HepG2 (cell line): ENCODE results near the gene MYBPC3. TPM values are rescaled to one million over a fixed set of nuclear protein-coding genes. Genes with fewer than 3 reads are reported as not detected.

Experiments
- ATAC-seq: fragments of 200-7000 bp; cut with Tn5 transposase; 3 replicates; pipeline ENCODE4 v1.9.1; 2020; ENCODE audit warnings: mild to moderate bottlenecking, moderate library complexity
- BruUV-seq: library from RNA; stranded (reverse); fragments of 400-500 nt; replicated peaks from 2 replicates; lab custom pipeline; 2021; lab: Mats Ljungman, UMichigan
- CTCF ChIA-PET: fragments of 300-600 bp; formaldehyde crosslinking; extraction: SDS; loops from one replicate; lab custom pipeline; 2021; ENCODE audit warnings: low total read pairs, inconsistent platforms, low intra/inter-chr PET ratio; lab: Yijun Ruan, JAX
- POLR2A ChIA-PET: fragments of 350-600 bp; sonication (Branson Sonifier 250); formaldehyde crosslinking; loops from one replicate; lab custom pipeline; 2020; ENCODE audit warnings: antibody characterized with exemption, inconsistent platforms; lab: Yijun Ruan, JAX
- DNase-seq: peaks from one replicate; pipeline ENCODE4 v3.0.0-alpha.2; 2015; ENCODE audit warnings: low spot score
- FAIRE-seq: peaks from 3 replicates; lab custom pipeline; 2011; peaks lifted over from hg19 to GRCh38; lab: Jason Lieb, UNC
- H2AFZ ChIP-seq: one replicate; pipeline ENCODE4 v1.6.1; 2011; ENCODE audit warnings: low read length, inconsistent platforms
- H3K27ac ChIP-seq: fragments of 300-600 bp; 3 replicates; pipeline ENCODE4 v1.8.0; 2011; ENCODE audit warnings: mixed run types, mild to moderate bottlenecking, mixed read lengths, low read length, inconsistent platforms; ENCODE audit not compliant: insufficient read depth; ENCODE audit errors: extremely low read length
- H3K27me3 ChIP-seq, 2 experiments: fragments of 200-600 bp in 1 of 2; 2 replicates in 1 of 2; 3 replicates in 1 of 2; pipeline versions ENCODE4 v1.6.0 to v1.8.0; 2011; ENCODE audit warnings: low read length in 2 of 2, mild to moderate bottlenecking in 2 of 2, moderate library complexity in 2 of 2, inconsistent platforms in 1 of 2; ENCODE audit not compliant: insufficient read depth in 2 of 2, control insufficient read depth in 1 of 2
- H3K36me3 ChIP-seq, 2 experiments: fragments of 200-600 bp in 1 of 2; replicated peaks in 1 of 2; 2 replicates in 1 of 2; 3 replicates in 1 of 2; pipeline versions ENCODE4 v1.5.1 to v1.8.0; 2011; ENCODE audit warnings: low read length in 2 of 2, inconsistent platforms in 1 of 2; ENCODE audit not compliant: insufficient read depth in 2 of 2, control insufficient read depth in 1 of 2
- H3K4me1 ChIP-seq: 2 replicates; pipeline ENCODE4 v1.5.1; 2012; ENCODE audit warnings: low read length, inconsistent platforms; ENCODE audit not compliant: insufficient read depth
- H3K4me2 ChIP-seq: 2 replicates; pipeline ENCODE4 v1.6.0; 2011; ENCODE audit warnings: low read depth, low read length, inconsistent platforms
- H3K4me3 ChIP-seq, 3 experiments: fragments of 200-600 bp in 1 of 3; sonication (generic), shearing (Covaris generic) in 1 of 3; replicated peaks in 1 of 3; 2 replicates each; pipeline ENCODE4 v1.5.1; 2011 to 2016; ENCODE audit warnings: low read length in 3 of 3, inconsistent platforms in 2 of 3, low read depth in 2 of 3, mild to moderate bottlenecking in 2 of 3, control low read depth in 1 of 3, mixed read lengths in 1 of 3; ENCODE audit not compliant: insufficient read depth in 1 of 3
- H3K79me2 ChIP-seq: one replicate; pipeline ENCODE4 v1.6.1; 2011; ENCODE audit warnings: low read length, inconsistent platforms; ENCODE audit not compliant: insufficient read depth
- H3K9ac ChIP-seq: 2 replicates; pipeline ENCODE4 v1.6.0; 2011; ENCODE audit warnings: mild to moderate bottlenecking, low read depth, low read length, inconsistent platforms; ENCODE audit not compliant: insufficient read depth
- H3K9me3 ChIP-seq: 2 replicates; pipeline ENCODE4 v1.5.1; 2012; ENCODE audit warnings: mild to moderate bottlenecking, low read length
- H4K20me1 ChIP-seq: 2 replicates; pipeline ENCODE4 v1.6.0; 2011; ENCODE audit warnings: inconsistent platforms, mild to moderate bottlenecking, low read length, moderate library complexity; ENCODE audit not compliant: insufficient read depth
- GABPA ChIP-seq, 2 experiments: IDR thresholded peaks; 2 replicates each; pipeline ENCODE4 v1.6.1; 2011 to 2016; ENCODE audit warnings: low read depth in 2 of 2, low read length in 1 of 2, missing biosample characterization in 1 of 2, missing genetic modification characterization in 1 of 2
- HMG20B ChIP-seq: conservative IDR thresholded peaks from 2 replicates; pipeline ENCODE4 v1.6.1; 2016; ENCODE audit warnings: missing genetic modification reagents, missing compliant biosample characterization
- KAT8 ChIP-seq: IDR thresholded peaks from 2 replicates; pipeline ENCODE4 v1.6.1; 2016; ENCODE audit warnings: missing genetic modification reagents, missing compliant biosample characterization
- RORA ChIP-seq: sonication (generic); formaldehyde crosslinking; IDR thresholded peaks from 2 replicates; pipeline ENCODE4 v1.5.0; 2020; ENCODE audit warnings: mild to moderate bottlenecking, missing genetic modification reagents, moderate library complexity
- SATB2 ChIP-seq: sonication (generic); formaldehyde crosslinking; IDR thresholded peaks from 2 replicates; pipeline ENCODE4 v1.5.0; 2020; ENCODE audit warnings: missing genetic modification reagents
- SIX1 ChIP-seq: sonication (generic); formaldehyde crosslinking; IDR thresholded peaks from 2 replicates; pipeline ENCODE4 v1.4.0; 2020; ENCODE audit warnings: missing genetic modification reagents, borderline replicate concordance
- SRSF1 ChIP-seq: fragments of 200-400 bp; formaldehyde crosslinking; optimal IDR thresholded peaks from 2 replicates; pipeline ENCODE3; 2017; ENCODE audit warnings: mild to moderate bottlenecking, low read depth, low read length, moderate library complexity
- STAT5B ChIP-seq: sonication (generic); formaldehyde crosslinking; IDR thresholded peaks from 2 replicates; pipeline ENCODE4 v1.4.0; 2020; ENCODE audit warnings: missing genetic modification reagents
- TAF1 ChIP-seq: sonication (generic); formaldehyde crosslinking; IDR thresholded peaks from 2 replicates; pipeline ENCODE4 v1.4.0; 2020; ENCODE audit warnings: missing genetic modification reagents
- TEAD2 ChIP-seq: sonication (generic); formaldehyde crosslinking; IDR thresholded peaks from 2 replicates; pipeline ENCODE4 v1.9.0; 2021; ENCODE audit warnings: missing genetic modification reagents
- ZBTB21 ChIP-seq: sonication (generic); formaldehyde crosslinking; IDR thresholded peaks from 2 replicates; pipeline ENCODE4 v1.4.0; 2020; ENCODE audit warnings: missing genetic modification reagents
- ZNF33A ChIP-seq: sonication (generic); formaldehyde crosslinking; IDR thresholded peaks from 2 replicates; pipeline ENCODE4 v1.5.1; 2020; ENCODE audit warnings: missing genetic modification reagents, mild to moderate bottlenecking, moderate library complexity, borderline replicate concordance
- ZNF33B ChIP-seq: sonication (generic); formaldehyde crosslinking; IDR thresholded peaks from 2 replicates; pipeline ENCODE4 v1.5.1; 2020; ENCODE audit warnings: mild to moderate bottlenecking, missing genetic modification reagents
- ZNF563 ChIP-seq: sonication (generic); formaldehyde crosslinking; IDR thresholded peaks from 2 replicates; pipeline ENCODE4 v1.8.0; 2022; ENCODE audit warnings: mild to moderate bottlenecking, moderate library complexity, missing genetic modification reagents
- ZNF614 ChIP-seq: IDR thresholded peaks from 2 replicates; pipeline ENCODE4 v1.6.1; 2018; ENCODE audit warnings: missing biosample characterization, missing genetic modification reagents, inconsistent platforms, borderline replicate concordance
- ZNF83 ChIP-seq: sonication (generic); formaldehyde crosslinking; IDR thresholded peaks from 2 replicates; pipeline ENCODE4 v1.4.0; 2020; ENCODE audit warnings: missing genetic modification reagents, mild to moderate bottlenecking, borderline replicate concordance
- WGBS: methylation state at CpG from one replicate; pipeline ENCODE4 v1.1.6; 2017; ENCODE audit warnings: low lambda C conversion rate; 5-methylcytosine and 5-hydroxymethylcytosine counted together
- in situ Hi-C: cut with HindIII; loops from 2 replicates; pipeline ENCODE4 v1.10.0; 2017; ENCODE audit warnings: low pct_unique_long_range_greater_than_20kb; ENCODE audit not compliant: extremely low pct_ligation_motif_present
- intact Hi-C: fragments of 100-400 bp; cut with micrococcal nuclease; formaldehyde crosslinking; loops from one replicate; pipeline ENCODE4 v1.10.0; 2022; ENCODE audit not compliant: unreplicated experiment
- polyA plus RNA-seq, 8 experiments: library from polyadenylated mRNA; depleted of rRNA in 3 of 8; stranded (reverse) in 7 of 8; unstranded in 1 of 8; fragments of >200 nt; fragmentation: Illumina TruSeq in 4 of 8; extraction: Trizol in 4 of 8; gene quantifications; 2 replicates each; pipeline versions ENCODE4 v1.2.1 to v1.2.3, GENCODE V29; 2011 to 2016; ENCODE audit warnings: low read depth in 4 of 8, missing spikeins in 1 of 8, mixed read lengths in 1 of 8; ENCODE audit not compliant: insufficient read depth in 1 of 8
- total RNA-seq, 5 experiments: library from RNA; depleted of rRNA; stranded (reverse); fragments of >200 nt; fragmentation: Illumina TruSeq; extraction: Trizol; gene quantifications; 2 replicates each; pipeline ENCODE4 v1.2.3, GENCODE V29; 2016; ENCODE audit warnings: low read depth in 1 of 5
- TF ChIP-seq, protein P1 (sequence below): sonication (generic); formaldehyde crosslinking; IDR thresholded peaks from 2 replicates; pipeline ENCODE4 v1.5.1; 2020; ENCODE audit warnings: missing genetic modification reagents, mild to moderate bottlenecking, borderline replicate concordance
- TF ChIP-seq, protein P2 (sequence below): sonication (generic); formaldehyde crosslinking; IDR thresholded peaks from 2 replicates; pipeline ENCODE4 v1.8.1; 2023; ENCODE audit warnings: mild to moderate bottlenecking, missing genetic modification reagents

Gene MYBPC3
- total and polyA plus RNA-seq, 2 of the 13 experiments (the other 11 are each of a cell fraction or from before 2014, with no cell fraction given) = not detected

DNA sequence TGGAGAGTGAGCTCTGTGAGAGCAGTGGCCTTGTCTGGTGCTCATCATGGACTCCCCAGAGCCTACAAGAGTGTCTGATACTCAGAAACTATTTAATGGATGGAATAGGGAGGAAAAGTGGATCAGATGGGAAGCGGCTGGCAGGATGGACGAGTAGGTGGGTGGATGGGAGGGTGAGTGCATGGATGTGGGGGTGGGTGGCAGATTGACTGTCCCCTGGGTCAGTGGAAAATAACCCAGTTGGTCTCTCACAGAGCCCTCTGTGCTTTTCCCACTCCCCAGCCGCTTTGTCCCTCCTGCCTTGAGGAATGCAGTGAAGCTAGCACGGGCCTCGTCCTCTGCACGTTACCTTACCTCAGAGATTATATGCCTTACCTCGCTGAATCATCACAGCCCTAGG, 19.9 kb upstream of the MYBPC3 start:
- FAIRE-seq = no peak
- Histone ChIP-seq H3K9ac (no peak overlapping the region), H3K79me2 (no peaks in the 10 kb centered on the region), H3K9me3 (no peaks in the 10 kb centered on the region), H3K4me3 (no peak overlapping the region), H3K36me3 (no peaks in the 10 kb centered on the region), H3K4me2 (no peak overlapping the region), H3K27me3 (peaks cover 2% of the 10 kb centered on the region in 2 experiments; a peak in 1 of 5 replicates), H2AFZ (no peak overlapping the region), H3K27ac (no peak overlapping the region), H4K20me1 (no peaks in the 10 kb centered on the region), H3K4me1 (peaks cover 8% of the 10 kb centered on the region; the same call in 1 of the 2 replicates)
- TF ChIP-seq TEAD2 (CRISPR knock-in tag) (no peak), SIX1 (no peak), RORA (CRISPR knock-in tag) (no peak), ZNF33A (CRISPR knock-in tag) (no peak), GABPA (IDR thresholded peaks at IDR 0.05; ENCODE audit: low read depth, low read length) (no peak), GABPA (CRISPR knock-in tag; IDR thresholded peaks at IDR 0.05; ENCODE audit: low read depth) (no peak), ZNF83 (CRISPR knock-in tag) (no peak), STAT5B (no peak), HMG20B (CRISPR knock-in tag) (no peak), ZNF33B (CRISPR knock-in tag) (no peak)
- ChIA-PET CTCF (interaction anchor here (3.0 kb wide), 1 partner anchor 35 kb away, joined by 35 read pairs; the partner anchor contains the start of gene SLC39A13), POLR2A (no interaction called here)
- in situ Hi-C loops (loop anchor here (5.0 to 10.0 kb wide), 2 partner anchors 35 to 82 kb away; partner anchors contain the start of gene SLC39A13), intact Hi-C loops (loop anchor here (5.0 kb wide), 1 partner anchor 480 kb away; no protein-coding TSS in a partner anchor)
- 23% methylated on average over 7 of the region's 7 CpGs for WGBS
- no peak for DNase-seq
- BruUV-seq = no TSS peak
- ATAC-seq = no peak

DNA sequence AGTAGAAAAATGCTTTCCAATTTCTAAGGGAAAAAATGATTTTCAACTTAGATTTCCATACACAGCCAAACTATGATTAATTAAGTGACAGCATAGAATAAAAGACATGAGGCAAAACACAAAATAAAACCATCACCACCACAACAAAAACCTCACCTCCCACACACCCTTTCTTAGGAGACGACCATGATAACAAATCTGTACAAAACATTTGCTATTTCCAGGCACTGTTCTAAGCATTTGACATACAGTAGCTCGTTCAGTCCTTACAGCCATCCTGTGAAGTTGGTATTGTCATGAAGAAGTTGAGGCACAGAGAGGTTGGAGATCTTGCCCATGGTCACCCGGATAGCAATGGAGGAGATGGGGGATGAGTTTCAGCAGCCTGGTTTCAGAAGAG, 17.2 kb upstream of the MYBPC3 start:
- no peaks in the 10 kb centered on the region for H4K20me1 ChIP-seq
- H3K9ac ChIP-seq = no peak overlapping the region
- H3K9me3 ChIP-seq = no peaks in the 10 kb centered on the region
- no peak overlapping the region for H3K27ac ChIP-seq
- WGBS = 11% methylated on average over 3 of the region's 3 CpGs
- intact Hi-C loops = loop anchor here (5.0 kb wide), 1 partner anchor 483 kb away; no protein-coding TSS in a partner anchor
- DNase-seq = no peak
- H3K4me3 ChIP-seq = no peak overlapping the region
- peaks cover 2% of the 10 kb centered on the region in 2 experiments; a peak in 1 of 5 replicates for H3K27me3 ChIP-seq
- no TSS peak for BruUV-seq
- H3K4me2 ChIP-seq = no peak overlapping the region
- FAIRE-seq = no peak
- peaks cover 6% of the 10 kb centered on the region for H3K4me1 ChIP-seq
- H3K36me3 ChIP-seq = no peaks in the 10 kb centered on the region
- in situ Hi-C loops = loop anchor here (5.0 to 10.0 kb wide), 2 partner anchors 38 to 85 kb away; partner anchors contain the start of gene SLC39A13
- CTCF ChIA-PET = no interaction called here
- H3K79me2 ChIP-seq = no peaks in the 10 kb centered on the region
- POLR2A ChIA-PET = no interaction called here
- H2AFZ ChIP-seq = no peak overlapping the region
- no peak for ATAC-seq
- no peak for TF ChIP-seq KAT8 (CRISPR knock-in tag)
- TF ChIP-seq SRSF1 = no peak
- TF ChIP-seq, protein P1, sequence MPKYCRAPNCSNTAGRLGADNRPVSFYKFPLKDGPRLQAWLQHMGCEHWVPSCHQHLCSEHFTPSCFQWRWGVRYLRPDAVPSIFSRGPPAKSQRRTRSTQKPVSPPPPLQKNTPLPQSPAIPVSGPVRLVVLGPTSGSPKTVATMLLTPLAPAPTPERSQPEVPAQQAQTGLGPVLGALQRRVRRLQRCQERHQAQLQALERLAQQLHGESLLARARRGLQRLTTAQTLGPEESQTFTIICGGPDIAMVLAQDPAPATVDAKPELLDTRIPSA (CRISPR knock-in tag) = no peak
- TF ChIP-seq ZNF614 = no peak
- TF ChIP-seq ZBTB21 (CRISPR knock-in tag) = no peak
- no peak for TF ChIP-seq SATB2 (CRISPR knock-in tag)
- TF ChIP-seq, protein P2, sequence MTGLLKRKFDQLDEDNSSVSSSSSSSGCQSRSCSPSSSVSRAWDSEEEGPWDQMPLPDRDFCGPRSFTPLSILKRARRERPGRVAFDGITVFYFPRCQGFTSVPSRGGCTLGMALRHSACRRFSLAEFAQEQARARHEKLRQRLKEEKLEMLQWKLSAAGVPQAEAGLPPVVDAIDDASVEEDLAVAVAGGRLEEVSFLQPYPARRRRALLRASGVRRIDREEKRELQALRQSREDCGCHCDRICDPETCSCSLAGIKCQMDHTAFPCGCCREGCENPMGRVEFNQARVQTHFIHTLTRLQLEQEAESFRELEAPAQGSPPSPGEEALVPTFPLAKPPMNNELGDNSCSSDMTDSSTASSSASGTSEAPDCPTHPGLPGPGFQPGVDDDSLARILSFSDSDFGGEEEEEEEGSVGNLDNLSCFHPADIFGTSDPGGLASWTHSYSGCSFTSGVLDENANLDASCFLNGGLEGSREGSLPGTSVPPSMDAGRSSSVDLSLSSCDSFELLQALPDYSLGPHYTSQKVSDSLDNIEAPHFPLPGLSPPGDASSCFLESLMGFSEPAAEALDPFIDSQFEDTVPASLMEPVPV = no peak
- TF ChIP-seq ZNF563 = no peak
- TF ChIP-seq TAF1 (CRISPR knock-in tag) = no peak
